NCI-H2227 (cell line): Measurements from ENCODE around the gene BEST1.

Source experiments
- DNase-seq: peaks from one replicate; lab custom pipeline; 2025; ENCODE audit not compliant: unreplicated experiment; lab: John Stamatoyannopoulos, UW

The BEST1 gene

DNA sequence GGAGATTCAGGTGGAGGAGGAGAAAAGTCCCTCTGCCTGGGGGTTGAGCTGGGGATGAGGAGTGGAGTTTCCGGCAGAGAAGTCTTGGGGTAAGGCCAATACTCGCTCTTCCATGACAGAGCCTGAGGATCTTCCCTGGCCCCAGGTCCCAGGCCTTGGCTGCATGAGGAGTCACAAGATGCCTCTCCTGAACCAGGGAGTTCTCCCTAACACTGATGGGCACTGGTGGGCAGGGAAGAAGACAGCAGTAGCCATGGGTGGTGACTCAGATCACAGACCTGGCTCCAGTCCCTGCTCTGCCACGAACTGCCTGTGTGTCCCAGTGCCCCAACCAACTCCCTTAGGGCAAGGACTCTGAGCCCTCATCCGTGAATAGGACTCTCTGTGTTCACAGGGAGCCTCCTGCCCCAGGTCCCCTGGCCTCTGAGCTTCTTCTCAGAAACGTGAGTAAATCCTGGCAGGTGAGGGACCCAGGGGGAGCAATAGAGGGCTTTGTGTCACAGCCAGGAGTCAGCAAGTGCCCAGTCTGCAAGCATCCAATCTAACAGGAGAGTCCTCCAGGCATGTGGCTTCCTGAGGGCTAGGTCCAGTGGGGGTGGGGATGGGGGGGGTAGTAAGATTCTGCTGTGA lies 62.8 kb downstream of the BEST1 start:
- no peak for DNase-seq
